ENCODE measurements around the gene HOXD13. TPM values are rescaled to one million over a fixed set of nuclear protein-coding genes. Genes with fewer than 3 reads are reported as not detected.

Gene HOXD13
- total RNA-seq, 1 experiment from 2014 or later = not detected

- POLR2A ChIA-PET = no interaction called here
- intact Hi-C loops (cut with micrococcal nuclease) = loop anchor here (10.0 kb wide), 1 partner anchor 116 kb away; no protein-coding TSS in a partner anchor
- no TSS peak for BruUV-seq (replicated peaks)
- Mint-ChIP-seq H3K27me3 (ENCODE audit: insufficient read depth, unreplicated experiment) (peaks cover 63% of the 10 kb centered on the region), H3K4me3 (ENCODE audit: unreplicated experiment) (no peak overlapping the region), H3K9me3 (ENCODE audit: unreplicated experiment) (peaks cover 13% of the 10 kb centered on the region), H3K27ac (ENCODE audit: low read depth, unreplicated experiment) (no peak overlapping the region), H3K4me1 (ENCODE audit: insufficient read depth, unreplicated experiment) (no peaks in the 10 kb centered on the region), H3K36me3 (ENCODE audit: insufficient read depth, unreplicated experiment) (no peaks in the 10 kb centered on the region)
- TF ChIP-seq CTCF (IDR thresholded peaks at IDR 0.05; ENCODE audit: unreplicated experiment) = no peak
- CTCF ChIA-PET = interaction anchor here (0.7 to 3.3 kb wide), 5 partner anchors 17 to 707 kb away, joined by 3 to 25 read pairs (median 3); no protein-coding TSS in a partner anchor
- no peak for DNase-seq (ENCODE audit: unreplicated experiment)
These were observed 11.8 kb upstream of the HOXD13 start for GRCh38 chr2:176080540-176081375.

GRCh38 chr2:176081376-176081836, 11.1 kb upstream of the HOXD13 start:
- CTCF ChIA-PET = interaction anchor here (3.3 kb wide), 1 partner anchor 392 kb away, joined by 25 read pairs; no protein-coding TSS in a partner anchor
- intact Hi-C loops (cut with micrococcal nuclease) = loop anchor here (10.0 kb wide), 1 partner anchor 117 kb away; no protein-coding TSS in a partner anchor
- BruUV-seq (replicated peaks) = no TSS peak

GRCh38 chr2:176081837-176082524, 10.5 kb upstream of the HOXD13 start:
- no peak for DNase-seq (ENCODE audit: unreplicated experiment)
- no peak overlapping the region for H3K4me3 Mint-ChIP-seq (ENCODE audit: unreplicated experiment)
- POLR2A ChIA-PET = no interaction called here
- peaks cover 58% of the 10 kb centered on the region for H3K27me3 Mint-ChIP-seq (ENCODE audit: insufficient read depth, unreplicated experiment)
- H3K9me3 Mint-ChIP-seq (ENCODE audit: unreplicated experiment) = peaks cover 13% of the 10 kb centered on the region
- H3K36me3 Mint-ChIP-seq (ENCODE audit: insufficient read depth, unreplicated experiment) = no peaks in the 10 kb centered on the region
- intact Hi-C loops (cut with micrococcal nuclease) = loop anchor here (10.0 kb wide), 1 partner anchor 117 kb away; no protein-coding TSS in a partner anchor
- H3K27ac Mint-ChIP-seq (ENCODE audit: low read depth, unreplicated experiment) = no peak overlapping the region
- BruUV-seq (replicated peaks) = no TSS peak
- H3K4me1 Mint-ChIP-seq (ENCODE audit: insufficient read depth, unreplicated experiment) = peaks cover 5% of the 10 kb centered on the region
- CTCF ChIA-PET = interaction anchor here (3.3 kb wide), 1 partner anchor 393 kb away, joined by 25 read pairs; no protein-coding TSS in a partner anchor
- TF ChIP-seq CTCF (IDR thresholded peaks at IDR 0.05; ENCODE audit: unreplicated experiment) = no peak

More at GRCh38 chr2:176081376-176081836, 11.1 kb upstream of the HOXD13 start:
- H3K9me3 Mint-ChIP-seq (ENCODE audit: unreplicated experiment) = peaks cover 13% of the 10 kb centered on the region
- POLR2A ChIA-PET = no interaction called here
- DNase-seq (ENCODE audit: unreplicated experiment) = no peak
- peaks cover 58% of the 10 kb centered on the region for H3K27me3 Mint-ChIP-seq (ENCODE audit: insufficient read depth, unreplicated experiment)
- H3K4me1 Mint-ChIP-seq (ENCODE audit: insufficient read depth, unreplicated experiment) = peaks cover 3% of the 10 kb centered on the region
- H3K36me3 Mint-ChIP-seq (ENCODE audit: insufficient read depth, unreplicated experiment) = no peaks in the 10 kb centered on the region
- no peak for TF ChIP-seq CTCF (IDR thresholded peaks at IDR 0.05; ENCODE audit: unreplicated experiment)
- no peak overlapping the region for H3K27ac Mint-ChIP-seq (ENCODE audit: low read depth, unreplicated experiment)
- H3K4me3 Mint-ChIP-seq (ENCODE audit: unreplicated experiment) = no peak overlapping the region

GRCh38 chr2:176082525-176082823, 10.0 kb upstream of the HOXD13 start:
- intact Hi-C loops (cut with micrococcal nuclease) = loop anchor here (10.0 kb wide), 1 partner anchor 118 kb away; no protein-coding TSS in a partner anchor
- no TSS peak for BruUV-seq (replicated peaks)
- H3K9me3 Mint-ChIP-seq (ENCODE audit: unreplicated experiment) = peaks cover 13% of the 10 kb centered on the region
- H3K36me3 Mint-ChIP-seq (ENCODE audit: insufficient read depth, unreplicated experiment) = peaks cover 4% of the 10 kb centered on the region
- H3K4me3 Mint-ChIP-seq (ENCODE audit: unreplicated experiment) = no peak overlapping the region
- H3K4me1 Mint-ChIP-seq (ENCODE audit: insufficient read depth, unreplicated experiment) = peaks cover 5% of the 10 kb centered on the region
- POLR2A ChIA-PET = no interaction called here
- DNase-seq (ENCODE audit: unreplicated experiment) = no peak
- CTCF ChIA-PET = interaction anchor here (3.3 kb wide), 1 partner anchor 393 kb away, joined by 25 read pairs; no protein-coding TSS in a partner anchor
- TF ChIP-seq CTCF (IDR thresholded peaks at IDR 0.05; ENCODE audit: unreplicated experiment) = no peak
- peaks cover 61% of the 10 kb centered on the region for H3K27me3 Mint-ChIP-seq (ENCODE audit: insufficient read depth, unreplicated experiment)
- H3K27ac Mint-ChIP-seq (ENCODE audit: low read depth, unreplicated experiment) = no peak overlapping the region
